Trophoblast cell (in vitro differentiated cells and primary cell): ENCODE results near the gene LPP.

ENCODE experiments used
- DNase-seq, 2 donors: peaks; one replicate each; pipeline ENCODE4 v3.0.0-alpha.2; 2016
- H2AFZ ChIP-seq: 2 replicates; pipeline ENCODE4 v1.6.1; 2013; ENCODE audit warnings: low read length, moderate library complexity, mild to moderate bottlenecking; ENCODE audit not compliant: insufficient read depth, poor library complexity
- H2AK5ac ChIP-seq: 2 replicates; pipeline ENCODE4 v1.6.1; 2013; ENCODE audit warnings: mild to moderate bottlenecking, low read length
- H2BK120ac ChIP-seq: 2 replicates; pipeline ENCODE4 v1.6.1; 2013; ENCODE audit warnings: low read length, mild to moderate bottlenecking, moderate library complexity; ENCODE audit not compliant: insufficient read depth, poor library complexity
- H2BK12ac ChIP-seq: 2 replicates; pipeline ENCODE4 v1.6.1; 2013; ENCODE audit warnings: mild to moderate bottlenecking, low read length, moderate library complexity
- H2BK5ac ChIP-seq: 2 replicates; pipeline ENCODE4 v1.6.1; 2013; ENCODE audit warnings: low read length, low read depth, moderate library complexity, mild to moderate bottlenecking; ENCODE audit not compliant: poor library complexity
- H3K14ac ChIP-seq: 2 replicates; pipeline ENCODE4 v1.6.1; 2013; ENCODE audit warnings: mild to moderate bottlenecking, low read length
- H3K18ac ChIP-seq: 2 replicates; pipeline ENCODE4 v1.6.1; 2013; ENCODE audit warnings: mild to moderate bottlenecking, low read length
- H3K23ac ChIP-seq: 2 replicates; pipeline ENCODE4 v1.6.1; 2013; ENCODE audit warnings: low read length
- H3K27ac ChIP-seq: 2 replicates; pipeline ENCODE4 v1.5.1; 2013; ENCODE audit warnings: low read depth, mild to moderate bottlenecking, inconsistent platforms, low read length, moderate library complexity
- H3K27me3 ChIP-seq: 2 replicates; pipeline ENCODE4 v1.6.1; 2013; ENCODE audit warnings: inconsistent platforms, mild to moderate bottlenecking, low read length, moderate library complexity; ENCODE audit not compliant: insufficient read depth
- H3K36me3 ChIP-seq, 2 experiments: 1 replicate in 1 of 2; 2 replicates in 1 of 2; pipeline ENCODE4 v1.6.1; 2013; ENCODE audit warnings: low read length in 2 of 2, mild to moderate bottlenecking in 2 of 2, moderate library complexity in 1 of 2; ENCODE audit not compliant: insufficient read depth in 2 of 2, control insufficient read depth in 1 of 2
- H3K4ac ChIP-seq: 2 replicates; pipeline ENCODE4 v1.6.1; 2013; ENCODE audit warnings: low read depth, mild to moderate bottlenecking, low read length, moderate library complexity
- H3K4me1 ChIP-seq, 2 experiments: 1 replicate in 1 of 2; 2 replicates in 1 of 2; pipeline ENCODE4 v1.6.1; 2013; ENCODE audit warnings: low read length in 2 of 2, mild to moderate bottlenecking in 2 of 2, moderate library complexity in 1 of 2; ENCODE audit not compliant: insufficient read depth in 2 of 2, control insufficient read depth in 1 of 2
- H3K4me2 ChIP-seq: 2 replicates; pipeline ENCODE4 v1.6.1; 2013; ENCODE audit warnings: inconsistent platforms, mild to moderate bottlenecking, low read length, moderate library complexity
- H3K4me3 ChIP-seq: 2 replicates; pipeline ENCODE4 v1.5.1; 2013; ENCODE audit warnings: mild to moderate bottlenecking, low read depth, low read length, inconsistent platforms
- H3K79me1 ChIP-seq: one replicate; pipeline ENCODE4 v1.6.1; 2013; ENCODE audit warnings: low read length
- H3K79me2 ChIP-seq: 2 replicates; pipeline ENCODE4 v1.6.1; 2013; ENCODE audit warnings: low read length, mild to moderate bottlenecking; ENCODE audit not compliant: control insufficient read depth, insufficient read depth, poor library complexity
- H3K9ac ChIP-seq: 2 replicates; pipeline ENCODE4 v1.6.1; 2013; ENCODE audit warnings: mild to moderate bottlenecking, low read length
- H3K9me3 ChIP-seq: 2 replicates; pipeline ENCODE4 v1.6.1; 2013; ENCODE audit warnings: low read depth, mild to moderate bottlenecking, control low read depth, inconsistent platforms, low read length; ENCODE audit not compliant: insufficient read depth
- H4K12ac ChIP-seq: 2 replicates; pipeline ENCODE4 v1.6.1; 2013; ENCODE audit warnings: low read depth, mild to moderate bottlenecking, low read length, moderate library complexity
- H4K8ac ChIP-seq: 2 replicates; pipeline ENCODE4 v1.6.1; 2013; ENCODE audit warnings: low read depth, mild to moderate bottlenecking, low read length, moderate library complexity
- H4K91ac ChIP-seq: one replicate; pipeline ENCODE4 v1.6.1; 2013; ENCODE audit warnings: low read depth, mild to moderate bottlenecking, low read length, moderate library complexity
- WGBS: extraction: QIAGEN DNeasy Blood & Tissue Kit; methylation state at CpG from one replicate; pipeline ENCODE4 v1.1.7; 2013; ENCODE audit warnings: missing lambda C conversion rate; ENCODE audit not compliant: insufficient read length, insufficient coverage; ENCODE audit errors: extremely low coverage; 5-methylcytosine and 5-hydroxymethylcytosine counted together

The LPP gene

GRCh38 chr3:188523291-188523690 lies 369.3 kb downstream of the LPP start:
- no CpG with 5 or more reads among the region's 5 CpGs for WGBS
- H3K4ac ChIP-seq, result no peak overlapping the region

GRCh38 chr3:188524052-188524451 lies 370.1 kb downstream of the LPP start:
- H3K4me1 ChIP-seq, result no peaks in the 10 kb centered on the region
- no peaks in the 10 kb centered on the region for H3K9me3 ChIP-seq
- H3K18ac ChIP-seq, result no peak overlapping the region
- peak overlapping the region; percentile 34 for H3K9ac ChIP-seq
- H3K14ac ChIP-seq, result no peak overlapping the region
- WGBS, result no CpG with 5 or more reads among the region's 3 CpGs
- H3K4me2 ChIP-seq, result no peak overlapping the region
- peak overlapping the region; percentile 50 for H3K4ac ChIP-seq
- no peak overlapping the region for H3K23ac ChIP-seq
- no peaks in the 10 kb centered on the region for H3K27me3 ChIP-seq
- no peak overlapping the region for H4K12ac ChIP-seq
- no peak overlapping the region for H3K4me3 ChIP-seq
- no peak overlapping the region for H2AFZ ChIP-seq
- H3K36me3 ChIP-seq, result peaks cover 0 to 3% of the 10 kb centered on the region in 2 experiments
- H2AK5ac ChIP-seq, result no peak overlapping the region
- DNase-seq, result no peak
- H4K8ac ChIP-seq, result no peak overlapping the region
- no peak overlapping the region for H2BK12ac ChIP-seq
- no peak overlapping the region for H2BK120ac ChIP-seq
- no peaks in the 10 kb centered on the region for H3K79me1 ChIP-seq
- H3K27ac ChIP-seq, result no peak overlapping the region
- H3K79me2 ChIP-seq, result no peaks in the 10 kb centered on the region
- H4K91ac ChIP-seq, result no peak overlapping the region
- H2BK5ac ChIP-seq, result no peak overlapping the region

More at GRCh38 chr3:188523291-188523690, 369.3 kb downstream of the LPP start:
- Histone ChIP-seq H3K23ac (no peak overlapping the region), H4K8ac (no peak overlapping the region), H3K36me3 (peaks cover 0 to 3% of the 10 kb centered on the region in 2 experiments), H4K91ac (no peak overlapping the region), H2AK5ac (no peak overlapping the region), H4K12ac (no peak overlapping the region), H3K79me1 (no peaks in the 10 kb centered on the region), H3K18ac (no peak overlapping the region), H2AFZ (no peak overlapping the region), H3K14ac (no peak overlapping the region), H3K4me1 (no peaks in the 10 kb centered on the region), H3K79me2 (no peaks in the 10 kb centered on the region), H3K27ac (no peak overlapping the region), H2BK5ac (no peak overlapping the region), H3K4me3 (no peak overlapping the region), H3K9ac (no peak overlapping the region), H3K4me2 (no peak overlapping the region), H2BK12ac (no peak overlapping the region), H3K27me3 (no peaks in the 10 kb centered on the region), H3K9me3 (no peaks in the 10 kb centered on the region), H2BK120ac (no peak overlapping the region)
- no peak for DNase-seq

GRCh38 chr3:188526057-188526456 lies 372.1 kb downstream of the LPP start:
- Histone ChIP-seq H3K27me3 (no peaks in the 10 kb centered on the region), H3K9me3 (no peaks in the 10 kb centered on the region), H3K14ac (no peak overlapping the region), H3K79me1 (no peaks in the 10 kb centered on the region), H3K4me3 (no peak overlapping the region), H3K9ac (no peak overlapping the region), H3K18ac (no peak overlapping the region), H4K91ac (no peak overlapping the region), H2BK12ac (no peak overlapping the region), H3K79me2 (no peaks in the 10 kb centered on the region), H4K12ac (no peak overlapping the region), H3K4me1 (no peaks in the 10 kb centered on the region), H2AK5ac (no peak overlapping the region), H4K8ac (no peak overlapping the region), H3K4ac (no peak overlapping the region), H3K27ac (no peak overlapping the region), H3K36me3 (peaks cover 0 to 3% of the 10 kb centered on the region in 2 experiments), H2AFZ (no peak overlapping the region), H2BK120ac (no peak overlapping the region), H3K4me2 (no peak overlapping the region), H2BK5ac (no peak overlapping the region), H3K23ac (no peak overlapping the region)
- no CpG with 5 or more reads among the region's 5 CpGs for WGBS
- peak in 1 of 2 donors; percentile 8 for DNase-seq

GRCh38 chr3:188527389-188527788 lies 373.4 kb downstream of the LPP start:
- Histone ChIP-seq H3K36me3 (peaks cover 0 to 3% of the 10 kb centered on the region in 2 experiments), H3K27ac (no peak overlapping the region), H4K12ac (no peak overlapping the region), H3K27me3 (no peaks in the 10 kb centered on the region), H3K4ac (no peak overlapping the region), H3K14ac (no peak overlapping the region), H2BK12ac (no peak overlapping the region), H4K8ac (no peak overlapping the region), H3K4me3 (no peak overlapping the region), H3K23ac (no peak overlapping the region), H3K18ac (no peak overlapping the region), H2AK5ac (no peak overlapping the region), H3K9me3 (no peaks in the 10 kb centered on the region), H3K79me2 (no peaks in the 10 kb centered on the region), H3K79me1 (no peaks in the 10 kb centered on the region), H2BK5ac (no peak overlapping the region), H2AFZ (no peak overlapping the region), H2BK120ac (no peak overlapping the region), H3K4me2 (no peak overlapping the region), H3K4me1 (no peaks in the 10 kb centered on the region), H3K9ac (no peak overlapping the region), H4K91ac (no peak overlapping the region)
- DNase-seq, result peak in 1 of 2 donors; percentile 36
- no CpG with 5 or more reads among the region's 2 CpGs for WGBS
